HG03175 (cell line): ENCODE results near the gene RPL10.

Source experiments
- ATAC-seq: cut with Tn5 transposase; IDR thresholded peaks from one replicate; pipeline ENCODE4 v1.9.1; 2021; ENCODE audit warnings: mild to moderate bottlenecking, moderate library complexity; ENCODE audit not compliant: unreplicated experiment

RPL10 gene

GRCh38 chrX:154360155-154360713 is 37.9 kb upstream of the RPL10 start:
- no peak for ATAC-seq

- ATAC-seq = no peak
These were observed 36.0 kb upstream of the RPL10 start for GRCh38 chrX:154362085-154362742.

DNA sequence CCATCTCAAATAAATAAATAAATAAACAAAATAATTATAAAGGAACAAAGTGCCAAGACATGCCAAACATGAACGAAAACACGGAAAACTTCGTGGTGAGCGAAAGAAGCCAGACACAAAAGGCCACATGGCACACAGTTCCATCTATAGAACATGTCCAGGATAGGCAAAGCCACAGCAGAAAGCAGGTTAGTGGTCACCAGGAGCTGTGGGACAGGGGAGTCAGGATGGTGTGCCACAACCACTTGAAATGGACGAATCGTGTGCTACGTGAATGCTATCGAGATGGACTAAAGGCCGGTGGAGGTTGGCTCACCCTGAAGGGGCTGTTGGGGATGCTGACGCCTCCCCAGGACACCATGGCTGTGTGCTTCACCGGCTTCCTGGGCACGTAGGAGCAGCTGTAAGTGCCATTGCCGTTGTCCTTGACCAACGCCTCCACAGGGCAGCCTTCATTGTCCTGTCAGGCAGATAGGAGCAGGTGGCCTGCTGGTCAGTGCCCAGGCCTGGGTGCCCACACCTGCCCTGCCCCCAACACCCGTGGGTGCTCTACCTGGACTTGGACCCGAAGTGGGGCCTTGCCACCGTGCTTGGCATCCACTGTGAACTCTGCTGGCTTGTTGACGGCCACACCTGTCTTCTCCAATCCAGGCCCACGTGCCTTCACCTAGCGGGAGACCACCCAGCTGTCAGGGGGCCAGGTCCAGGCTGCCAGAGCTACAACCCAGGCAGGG is 34.3 kb upstream of the RPL10 start:
- no peak for ATAC-seq

DNA sequence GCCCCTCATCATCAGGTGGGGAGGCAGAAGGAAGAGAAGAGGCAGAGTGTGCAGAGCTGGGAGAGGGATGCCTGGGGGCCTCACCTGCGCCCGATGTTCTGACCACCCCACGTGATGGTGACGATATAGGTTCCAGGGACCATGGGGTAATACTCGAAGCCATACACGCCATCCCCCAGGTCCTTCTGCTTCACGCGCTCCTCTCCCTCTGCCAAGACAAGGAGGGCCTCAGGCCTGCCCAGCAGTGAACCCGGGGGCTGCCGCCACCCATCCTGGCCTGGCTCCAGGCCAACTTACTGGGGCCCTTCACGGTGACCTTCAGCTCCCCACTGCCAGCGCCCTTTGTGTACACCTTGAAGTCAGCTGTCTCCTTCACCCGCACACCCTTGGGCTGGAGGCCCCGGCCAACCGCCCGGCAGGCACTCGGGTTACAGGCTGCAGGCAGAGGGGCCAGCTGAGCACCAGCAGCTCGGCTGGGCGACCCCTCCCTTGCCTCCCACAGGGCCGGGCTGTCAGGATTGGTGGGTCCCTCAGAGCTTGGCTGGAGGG is 33.1 kb upstream of the RPL10 start:
- ATAC-seq = no peak

DNA sequence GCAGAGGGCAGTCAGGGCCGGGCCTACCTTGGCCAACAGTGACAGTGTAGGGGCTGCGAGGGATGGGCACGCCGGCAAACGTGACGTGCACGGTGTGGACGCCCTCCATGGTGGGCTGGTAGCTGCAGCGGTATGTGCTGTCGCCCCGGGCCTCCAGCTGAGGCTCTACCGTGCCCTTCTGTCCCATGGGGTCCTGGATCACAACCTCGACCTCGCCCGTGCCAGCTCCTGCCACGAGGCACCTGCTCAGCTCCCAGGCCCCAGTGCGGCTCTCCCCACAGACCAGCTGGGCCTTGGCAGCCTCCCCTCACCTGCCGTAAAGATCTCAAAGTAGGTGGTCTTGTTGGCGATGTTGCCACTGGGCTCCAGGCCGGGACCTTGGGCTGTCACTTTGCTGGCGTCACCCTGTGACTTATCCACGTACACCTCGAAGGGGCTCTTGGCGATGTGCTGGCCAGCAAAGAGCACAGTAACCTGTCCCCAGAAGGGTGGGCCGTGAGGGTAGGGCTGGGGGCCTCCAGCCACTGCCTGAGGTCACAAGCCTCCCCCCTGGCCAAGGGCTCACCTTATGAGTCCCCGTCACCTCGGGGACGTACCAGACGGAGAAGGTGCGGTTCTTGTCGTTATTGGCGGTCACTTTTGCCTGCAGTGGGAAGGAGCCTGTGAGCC is 32.0 kb upstream of the RPL10 start:
- ATAC-seq = no peak

DNA sequence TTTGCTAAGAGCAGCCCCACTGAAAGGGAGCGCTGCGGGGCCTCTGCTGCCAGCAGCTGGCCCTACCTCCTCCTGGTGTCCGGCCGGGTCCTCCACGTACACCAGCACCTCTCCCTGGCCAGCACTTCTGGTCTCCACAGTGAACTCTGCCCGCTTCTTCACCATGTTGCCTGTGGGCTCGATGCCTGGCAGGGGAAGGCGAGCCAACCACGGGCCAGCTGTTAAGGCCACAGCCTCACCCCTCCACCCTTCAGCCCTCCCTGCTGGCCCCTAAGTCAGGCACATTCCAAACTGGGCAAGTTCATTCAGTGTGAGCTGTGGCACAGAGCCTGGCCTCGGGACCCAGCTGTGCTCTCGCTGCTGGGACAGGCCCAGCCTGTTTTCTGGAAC is 31.5 kb upstream of the RPL10 start:
- no peak for ATAC-seq

DNA sequence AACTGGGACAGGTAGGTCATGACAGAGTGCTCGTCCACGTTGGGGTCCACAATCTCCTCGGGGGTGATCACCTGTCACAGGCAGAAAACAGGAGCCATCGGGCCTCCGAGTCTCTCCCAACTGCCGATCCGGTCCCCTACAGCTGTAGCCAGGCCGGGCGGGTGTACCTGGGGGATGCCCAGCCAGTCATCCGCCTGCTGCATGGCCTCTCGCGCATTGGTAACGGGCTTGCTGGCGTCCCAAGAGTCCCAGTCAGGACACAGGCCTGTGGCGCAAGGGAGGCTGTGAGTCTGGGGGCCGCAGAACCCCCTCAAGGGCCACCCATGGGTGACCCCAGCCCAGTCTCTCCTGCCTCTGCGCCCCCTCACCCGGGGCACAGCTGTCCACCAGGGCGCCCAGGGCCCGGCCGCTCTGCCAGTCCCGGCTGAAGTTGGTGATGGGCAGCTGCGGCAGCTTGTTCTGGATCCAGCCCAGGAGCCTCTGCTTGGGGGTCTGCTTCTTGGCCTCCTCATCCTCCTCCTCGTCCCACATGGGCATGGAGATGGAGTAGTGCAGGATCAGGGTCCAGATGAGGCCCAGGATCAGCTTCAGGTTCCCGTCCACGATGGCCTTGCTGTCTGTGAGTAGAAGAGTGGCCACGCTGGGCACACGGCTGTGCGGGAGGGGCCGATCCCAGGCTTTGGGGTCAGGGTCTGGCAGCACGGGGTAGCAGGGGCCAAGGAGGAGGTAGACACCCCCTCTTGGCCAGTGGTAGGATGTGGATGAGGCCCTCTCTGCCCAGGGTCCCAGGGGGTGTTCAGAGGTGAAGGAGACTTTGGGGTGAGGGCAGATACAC is 30.5 kb upstream of the RPL10 start:
- no peak for ATAC-seq

DNA sequence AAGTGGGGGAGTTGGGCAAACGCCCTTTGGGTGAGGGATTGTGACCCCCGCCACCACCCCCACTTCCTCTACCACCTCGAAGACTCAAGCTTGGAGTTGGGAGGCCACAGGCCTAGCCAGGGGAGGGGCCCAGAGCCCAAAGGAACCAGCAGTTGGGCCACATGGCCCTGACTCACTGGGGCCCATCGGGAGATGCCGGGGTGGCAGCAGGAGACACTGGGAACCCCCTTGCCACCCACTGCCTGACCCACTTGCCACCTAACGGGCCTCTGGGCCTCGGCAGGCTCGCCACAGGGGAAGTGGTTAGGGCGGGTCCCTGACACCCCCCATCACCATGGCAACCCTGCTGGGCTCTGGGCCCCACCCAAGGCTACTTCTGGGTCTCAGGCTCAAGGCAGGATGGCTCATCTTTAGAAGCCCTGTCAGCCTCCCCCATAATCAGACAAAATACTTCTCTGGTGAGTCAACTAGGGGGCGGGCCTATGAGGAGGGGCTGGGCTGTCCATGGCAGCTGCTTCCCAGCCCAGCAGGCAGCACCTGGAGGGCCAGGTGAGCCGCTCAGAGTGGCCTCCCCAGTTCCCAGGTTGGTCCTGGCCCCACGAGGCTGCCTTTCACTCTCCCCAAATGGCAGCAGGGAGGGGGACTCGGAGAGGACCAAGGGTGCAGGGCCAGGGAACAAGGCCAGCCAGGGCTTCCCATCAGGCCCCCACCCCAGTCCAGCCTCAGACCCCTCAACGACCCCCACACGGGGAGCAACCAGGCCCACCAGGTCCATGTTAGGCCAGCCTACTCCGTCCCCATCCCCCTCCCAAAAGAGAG is 29.3 kb upstream of the RPL10 start:
- ATAC-seq = peak; percentile 29

- no peak for ATAC-seq
These were observed 28.5 kb upstream of the RPL10 start for GRCh38 chrX:154369449-154370299.

GRCh38 chrX:154370300-154371016 is 27.7 kb upstream of the RPL10 start:
- no peak for ATAC-seq

- peak; percentile 68 for ATAC-seq
These were observed 27.0 kb upstream of the RPL10 start for GRCh38 chrX:154371017-154371788.

DNA sequence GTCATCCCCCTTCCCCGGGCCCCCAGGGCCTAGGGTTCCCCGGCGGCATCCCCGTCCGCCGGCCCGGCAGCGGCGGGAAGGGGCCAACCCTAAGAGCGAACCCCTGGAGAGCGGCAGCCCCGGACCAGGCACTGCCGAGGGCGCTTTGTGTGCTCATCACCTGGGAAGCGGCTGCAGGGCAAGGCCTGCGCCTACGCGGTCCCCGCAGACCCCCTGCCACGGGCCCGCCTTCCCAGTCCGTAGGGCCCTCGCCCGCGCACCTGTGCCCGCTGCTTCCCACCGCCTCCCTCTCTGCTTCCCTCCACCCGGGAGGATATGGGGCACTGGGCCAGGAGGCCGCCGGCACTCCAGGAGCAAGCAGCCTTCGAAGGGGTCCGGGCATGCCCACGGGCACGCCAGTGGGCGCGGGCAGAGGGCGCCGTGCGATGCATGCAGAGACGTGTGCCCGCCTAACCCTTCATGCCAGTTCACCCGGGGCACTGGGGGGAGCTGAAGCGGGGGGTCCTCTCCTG is 26.3 kb upstream of the RPL10 start:
- ATAC-seq = no peak

- no peak for ATAC-seq
These were observed 25.6 kb upstream of the RPL10 start for GRCh38 chrX:154372612-154373022.

DNA sequence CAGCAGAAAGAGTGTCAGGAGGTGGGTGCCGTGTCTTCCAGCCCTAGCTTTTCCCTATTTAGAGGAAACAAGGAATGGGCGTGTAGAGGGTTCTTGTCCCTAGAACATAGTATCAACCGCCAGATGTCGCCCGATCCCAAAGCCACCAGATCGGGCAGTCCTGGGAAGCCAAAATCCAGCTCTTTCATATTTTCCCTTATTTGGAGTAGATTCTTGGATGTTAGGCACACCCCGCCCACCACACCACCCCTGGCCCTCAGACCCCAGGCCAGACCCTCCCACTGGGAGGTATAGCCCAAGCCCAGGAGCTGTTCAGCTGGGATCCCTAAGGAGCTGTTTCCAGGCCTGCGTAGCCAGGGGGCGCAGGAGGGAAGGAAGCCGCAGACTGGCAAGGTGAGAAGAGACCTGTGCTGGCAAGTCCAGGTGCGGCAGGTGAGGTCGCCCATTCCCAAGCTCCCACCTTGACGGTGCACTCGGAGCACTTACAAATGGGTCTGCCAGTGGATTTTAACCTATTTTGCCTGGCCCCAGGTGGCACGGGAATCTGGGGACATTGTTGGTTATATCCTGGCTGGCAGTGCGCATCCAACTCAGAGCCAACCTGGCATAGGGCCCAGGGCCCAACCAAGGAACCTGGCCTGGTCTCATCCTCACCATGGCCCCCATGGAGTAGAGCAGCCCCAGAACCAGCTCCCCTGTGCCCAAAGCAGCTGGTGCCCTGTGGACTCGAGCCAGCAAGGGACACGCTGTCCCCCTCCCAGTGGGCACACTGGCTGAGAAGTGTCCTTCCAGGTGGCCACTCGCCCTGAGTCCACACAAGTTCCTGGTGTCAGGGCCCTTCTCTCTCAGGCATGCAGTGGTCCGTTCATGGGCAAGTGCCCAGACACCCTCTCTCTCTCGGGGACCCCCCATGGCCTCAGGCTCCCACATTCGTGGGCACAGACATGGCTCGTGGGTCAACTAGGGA is 24.6 kb upstream of the RPL10 start:
- ATAC-seq = no peak

DNA sequence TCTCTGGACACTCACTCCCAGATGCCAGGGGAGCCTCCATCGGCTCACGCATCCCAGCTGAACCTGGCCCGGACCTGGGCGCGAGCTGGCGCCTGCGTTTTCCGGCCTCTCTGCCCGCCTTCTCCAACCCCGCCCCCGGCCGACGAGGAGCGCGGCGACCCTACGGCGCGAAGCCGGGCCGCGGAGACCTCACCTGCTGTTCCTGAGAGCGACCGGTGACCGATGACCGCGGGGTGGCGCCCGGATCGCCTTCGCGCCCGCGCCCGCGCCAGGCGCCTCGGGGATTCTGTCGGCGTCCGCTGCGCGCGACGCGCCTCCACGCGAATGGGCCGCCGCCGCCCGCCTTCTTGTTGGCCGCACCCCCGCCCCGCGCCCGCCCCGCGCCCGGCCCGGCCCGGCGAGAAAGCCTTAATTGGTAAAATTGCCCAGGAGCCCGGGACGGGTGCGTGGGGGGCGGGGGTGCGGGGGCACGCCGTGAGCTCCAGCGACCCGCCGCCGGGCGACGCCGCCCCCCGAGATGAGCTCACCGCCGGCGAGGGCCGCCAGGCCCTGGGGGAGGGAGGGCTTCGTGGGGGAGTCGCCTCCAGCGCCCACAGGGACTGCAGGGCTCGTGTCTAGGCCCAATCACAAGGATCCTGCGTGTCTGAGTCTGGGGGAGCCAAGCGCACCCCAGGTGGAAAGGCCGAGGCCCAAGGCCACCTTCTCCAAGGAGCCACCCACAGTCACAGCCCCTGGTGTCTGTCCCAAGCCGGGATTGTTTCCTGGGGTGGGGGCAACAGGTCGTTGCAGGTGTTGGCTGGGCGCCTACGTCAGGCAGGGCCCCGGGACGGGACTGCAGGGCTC is 23.6 kb upstream of the RPL10 start, which contains the start of gene FLNA:
TSS of gene FLNA (minus strand) at position 322 of the 843 bp plus-strand sequence. CDS start 3,389 bp downstream, outside the sequence.
- ATAC-seq = no peak
